Measurements from ENCODE around the gene BEND6. TPM values are rescaled to one million over a fixed set of nuclear protein-coding genes. Genes with fewer than 3 reads are reported as not detected.

The BEND6 gene
- total and polyA plus RNA-seq, 2 of the 13 experiments (the other 11 are each of a cell fraction or from before 2014, with no cell fraction given): 0.20 to 0.21 TPM

- TF ChIP-seq KIAA2018 (CRISPR knock-in tag; IDR thresholded peaks at IDR 0.05; ENCODE audit: borderline replicate concordance) (no peak), AGO1 (IDR thresholded peaks at IDR 0.05; ENCODE audit: low read depth, low read length, poor library complexity, severe bottlenecking) (no peak), PLSCR1 (CRISPR knock-in tag; IDR thresholded peaks at IDR 0.05; ENCODE audit: borderline replicate concordance) (no peak), CEBPG (CRISPR knock-in tag; IDR thresholded peaks at IDR 0.05) (peak; percentile 72), ZNF343 (CRISPR knock-in tag; IDR thresholded peaks at IDR 0.05) (no peak), PRDM15 (CRISPR knock-in tag; IDR thresholded peaks at IDR 0.05) (no peak), ZNF598 (CRISPR knock-in tag; IDR thresholded peaks at IDR 0.05; ENCODE audit: borderline replicate concordance) (no peak; the same call in 1 of the 2 replicates), ATRX (CRISPR knock-in tag; IDR thresholded peaks at IDR 0.05; ENCODE audit: borderline replicate concordance) (no peak), DNMT1 (CRISPR knock-in tag; IDR thresholded peaks at IDR 0.05) (no peak), ZNF317 (CRISPR knock-in tag; IDR thresholded peaks at IDR 0.05) (0 out of 2 replicates have a peak, but pooled peaks have one; percentile 2), ZNF607 (CRISPR knock-in tag; IDR thresholded peaks at IDR 0.05; ENCODE audit: borderline replicate concordance) (no peak), KLF16 (CRISPR knock-in tag; IDR thresholded peaks at IDR 0.05) (peak in 1 of 2 experiments; percentile 69; a peak in 2 of 4 replicates), BRD4 (CRISPR knock-in tag; IDR thresholded peaks at IDR 0.05) (no peak)
Observed at GRCh38 chr6:56955171-56956155, 556 bp downstream of the BEND6 start (continued).
